Skeletal muscle cell (primary cell): Measurements from ENCODE around the gene UBE2E2.
A peak's percentile ranks its signal among the peaks of the same experiment; 100 is the strongest.
"Not testable (repeated sequence)": the region's sequence is repeated elsewhere in the genome, so short reads cannot be mapped to it uniquely, and the experiment has no call there.

Source experiments
- DNase-seq: peaks from one replicate; pipeline ENCODE4 v3.0.0-alpha.2; 2010; ENCODE audit warnings: low read depth
- H3K4me3 ChIP-seq: 2 replicates; pipeline ENCODE4 v1.5.1; 2011; ENCODE audit warnings: low read depth, mild to moderate bottlenecking, control low read depth, low read length, moderate library complexity

UBE2E2 gene

GRCh38 chr3:23202921-23203707 is at the start of gene UBE2E2:
UBE2E2 (plus strand) TSS chr3:23203327.
- DNase-seq: peak; percentile 32
- peak within 1 kb of the TSS; percentile 65 for H3K4me3 ChIP-seq

- no peak overlapping the region for H3K4me3 ChIP-seq
- DNase-seq: no peak
These were observed 49.7 kb upstream of the UBE2E2 start for GRCh38 chr3:23153436-23153835.

GRCh38 chr3:23157331-23157730 is 45.8 kb upstream of the UBE2E2 start:
- H3K4me3 ChIP-seq: no peak overlapping the region
- no peak for DNase-seq

- peak; percentile 73 for DNase-seq
- H3K4me3 ChIP-seq: no peak overlapping the region
These were observed 43.2 kb upstream of the UBE2E2 start for GRCh38 chr3:23159929-23160328.

- no peak for DNase-seq
- no peak overlapping the region for H3K4me3 ChIP-seq
These were observed 41.8 kb upstream of the UBE2E2 start for GRCh38 chr3:23161308-23161707.

GRCh38 chr3:23161896-23162570 is 41.1 kb upstream of the UBE2E2 start:
- DNase-seq: no peak
- no peak overlapping the region for H3K4me3 ChIP-seq

GRCh38 chr3:23162934-23163333 is 40.2 kb upstream of the UBE2E2 start:
- no peak for DNase-seq
- no peak overlapping the region for H3K4me3 ChIP-seq

GRCh38 chr3:23164746-23165145 is 38.4 kb upstream of the UBE2E2 start:
- no peak overlapping the region for H3K4me3 ChIP-seq
- DNase-seq: no peak

GRCh38 chr3:23165571-23165970 is 37.6 kb upstream of the UBE2E2 start:
- H3K4me3 ChIP-seq: no peak overlapping the region
- no peak for DNase-seq

GRCh38 chr3:23166276-23166675 is 36.9 kb upstream of the UBE2E2 start:
- DNase-seq: no peak
- H3K4me3 ChIP-seq: no peak overlapping the region

- H3K4me3 ChIP-seq: no peak overlapping the region
- DNase-seq: no peak
These were observed 36.3 kb upstream of the UBE2E2 start for GRCh38 chr3:23166845-23167244.

GRCh38 chr3:23169551-23169950 is 33.6 kb upstream of the UBE2E2 start:
- H3K4me3 ChIP-seq: no peak overlapping the region
- DNase-seq: no peak

GRCh38 chr3:23170291-23170690 is 32.8 kb upstream of the UBE2E2 start:
- DNase-seq: no peak
- H3K4me3 ChIP-seq: no peak overlapping the region

GRCh38 chr3:23172059-23172458 is 31.1 kb upstream of the UBE2E2 start:
- H3K4me3 ChIP-seq: no peak overlapping the region
- no peak for DNase-seq

GRCh38 chr3:23174426-23175039 is 28.6 kb upstream of the UBE2E2 start:
- no peak for DNase-seq
- H3K4me3 ChIP-seq: no peak overlapping the region

- H3K4me3 ChIP-seq: no peak overlapping the region
- DNase-seq: no peak
These were observed 27.6 kb upstream of the UBE2E2 start for GRCh38 chr3:23175341-23176083.

- DNase-seq, H3K4me3 ChIP-seq: not testable (repeated sequence)
These were observed 26.3 kb upstream of the UBE2E2 start for GRCh38 chr3:23176839-23177238.

GRCh38 chr3:23182996-23183513 is 20.1 kb upstream of the UBE2E2 start:
- DNase-seq: no peak
- H3K4me3 ChIP-seq: no peak overlapping the region

- no peak overlapping the region for H3K4me3 ChIP-seq
- no peak for DNase-seq
These were observed 19.4 kb upstream of the UBE2E2 start for GRCh38 chr3:23183731-23184130.

- H3K4me3 ChIP-seq: no peak overlapping the region
- no peak for DNase-seq
These were observed 17.3 kb upstream of the UBE2E2 start for GRCh38 chr3:23185861-23186260.
